Upper lobe of right lung (tissue), 1 donor: Measurements from ENCODE around the gene GAL3ST2. TPM values are rescaled to one million over a fixed set of nuclear protein-coding genes. Genes with fewer than 3 reads are reported as not detected.

Experiments used
- ATAC-seq: fragments of 200-7000 bp; cut with Tn5 transposase; one replicate; pipeline ENCODE4 v1.9.1; 2020; ENCODE audit warnings: mild to moderate bottlenecking, moderate library complexity
- DNase-seq: peaks from one replicate; pipeline ENCODE4 v3.0.0-alpha.2; 2020
- H3K27ac ChIP-seq: fragments of 200-600 bp; one replicate; pipeline ENCODE4 v1.8.0; 2022
- H3K27me3 ChIP-seq: fragments of 200-600 bp; one replicate; pipeline ENCODE4 v1.8.0; 2022; ENCODE audit warnings: mild to moderate bottlenecking
- H3K36me3 ChIP-seq: fragments of 200-600 bp; one replicate; pipeline ENCODE4 v1.8.0; 2022
- H3K4me1 ChIP-seq: fragments of 200-600 bp; one replicate; pipeline ENCODE4 v1.8.0; 2022
- H3K4me3 ChIP-seq: fragments of 200-600 bp; one replicate; pipeline ENCODE4 v1.8.0; 2022; ENCODE audit warnings: mild to moderate bottlenecking
- H3K9me3 ChIP-seq: fragments of 200-600 bp; one replicate; pipeline ENCODE4 v1.8.0; 2022
- CTCF ChIP-seq: fragments of 200-600 bp; IDR thresholded peaks from one replicate; pipeline ENCODE4 v1.8.0; 2022; ENCODE audit warnings: antibody characterized with exemption
- intact Hi-C: fragments of 100-400 bp; cut with DNase I; formaldehyde crosslinking; loops from one replicate; pipeline ENCODE4 v1.11.0; 2022
- total RNA-seq: library from RNA; stranded (reverse); fragmentation: NEBNext Ultra II Directional; extraction: Animal tissue kit (Norgen Biotek cat#: 25700); gene quantifications from one replicate; pipeline ENCODE4 v1.2.1, GENCODE V29; 2021
- donor health status: DM: no; HTN: yes; CAD: no; lungs with severe emphysema.

GAL3ST2 gene
- total RNA-seq, 1 donor from 2014 or later, result not detected

GRCh38 chr2:241851325-241852115 is 74.9 kb downstream of the GAL3ST2 start:
- H3K27ac ChIP-seq, result no peak overlapping the region
- TF ChIP-seq CTCF, result no peak
- H3K36me3 ChIP-seq, result no peaks in the 10 kb centered on the region
- intact Hi-C loops, result no loop called here
- DNase-seq (peak; percentile 49), ATAC-seq (no peak)
- H3K27me3 ChIP-seq, result no peaks in the 10 kb centered on the region
- no peaks in the 10 kb centered on the region for H3K9me3 ChIP-seq
- no peak overlapping the region for H3K4me3 ChIP-seq
- H3K4me1 ChIP-seq, result no peaks in the 10 kb centered on the region

GRCh38 chr2:241852116-241852980 is 75.7 kb downstream of the GAL3ST2 start:
- ATAC-seq (no peak), DNase-seq (peak; percentile 62)
- TF ChIP-seq CTCF, result no peak
- Histone ChIP-seq H3K4me3 (no peak overlapping the region), H3K27ac (no peak overlapping the region), H3K9me3 (no peaks in the 10 kb centered on the region), H3K27me3 (no peaks in the 10 kb centered on the region), H3K36me3 (no peaks in the 10 kb centered on the region), H3K4me1 (no peaks in the 10 kb centered on the region)
- intact Hi-C loops, result no loop called here

- Histone ChIP-seq H3K36me3 (no peaks in the 10 kb centered on the region), H3K4me3 (no peak overlapping the region), H3K9me3 (no peaks in the 10 kb centered on the region), H3K27me3 (no peaks in the 10 kb centered on the region), H3K27ac (no peak overlapping the region), H3K4me1 (no peaks in the 10 kb centered on the region)
- DNase-seq, result no peak
- intact Hi-C loops, result no loop called here
- TF ChIP-seq CTCF, result no peak
- ATAC-seq, result no peak
Observed at GRCh38 chr2:241852981-241853631, 76.5 kb downstream of the GAL3ST2 start.

Other genes with a start within 250 kb of the GAL3ST2 start
- 56.4 TPM for gene BOK, start 218.1 kb upstream of the GAL3ST2 start, total RNA-seq
- gene THAP4, start 139.7 kb upstream of the GAL3ST2 start, total RNA-seq, result 46.1 TPM
- 72.0 TPM for gene ATG4B, start 139.1 kb upstream of the GAL3ST2 start, total RNA-seq
- gene DTYMK, start 90.0 kb upstream of the GAL3ST2 start, total RNA-seq, result 14.9 TPM
- 36.5 TPM for gene ING5, start 74.8 kb upstream of the GAL3ST2 start, total RNA-seq
- 28.8 TPM for gene D2HGDH, start 42.2 kb upstream of the GAL3ST2 start, total RNA-seq
- gene NEU4, start 32.4 kb downstream of the GAL3ST2 start, total RNA-seq, result 0.23 TPM
- gene PDCD1, start 82.1 kb downstream of the GAL3ST2 start, total RNA-seq, result 1.8 TPM
- not detected for gene RTP5, start 92.9 kb downstream of the GAL3ST2 start, total RNA-seq